Parathyroid adenoma (tissue), 2 donors: Measurements from ENCODE around the gene COBLL1.

ENCODE experiments used
- H2AFZ ChIP-seq: fragments of 300-600 bp; sonication (generic); one replicate; pipeline ENCODE4 v1.7.0; 2017; ENCODE audit warnings: antibody characterized with exemption, mild to moderate bottlenecking
- H3K27ac ChIP-seq: fragments of 300-600 bp; sonication (generic); one replicate; pipeline ENCODE4 v1.7.0; 2017
- H3K27me3 ChIP-seq: fragments of 300-600 bp; sonication (generic); one replicate; pipeline ENCODE4 v1.7.0; 2017; ENCODE audit warnings: low read length; ENCODE audit not compliant: control insufficient read depth, insufficient read depth
- H3K36me3 ChIP-seq: fragments of 300-600 bp; sonication (generic); one replicate; pipeline ENCODE4 v1.7.0; 2017; ENCODE audit warnings: low read length; ENCODE audit not compliant: control insufficient read depth, insufficient read depth
- H3K4me1 ChIP-seq: fragments of 300-600 bp; sonication (generic); one replicate; pipeline ENCODE4 v1.7.0; 2017; ENCODE audit warnings: control low read depth
- H3K4me2 ChIP-seq: fragments of 300-600 bp; sonication (generic); one replicate; pipeline ENCODE4 v1.7.0; 2017; ENCODE audit warnings: low read length
- H3K4me3 ChIP-seq: fragments of 300-600 bp; sonication (generic); one replicate; pipeline ENCODE4 v1.7.0; 2017; ENCODE audit warnings: low read depth, low read length
- H3K79me2 ChIP-seq: fragments of 300-600 bp; sonication (generic); one replicate; pipeline ENCODE4 v1.7.0; 2017; ENCODE audit warnings: control low read depth
- H3K9ac ChIP-seq: fragments of 300-600 bp; sonication (generic); one replicate; pipeline ENCODE4 v1.7.0; 2017; ENCODE audit warnings: mild to moderate bottlenecking
- H3K9me3 ChIP-seq: fragments of 300-600 bp; sonication (generic); one replicate; pipeline ENCODE4 v1.7.0; 2017; ENCODE audit warnings: low read length; ENCODE audit not compliant: control insufficient read depth
- TF ChIP-seq, protein P1 (sequence below): fragments of 300-600 bp; sonication (generic); IDR thresholded peaks from one replicate; pipeline ENCODE4 v1.7.0; 2017; ENCODE audit warnings: antibody characterized with exemption, mild to moderate bottlenecking
- donor health status: primary hyperparathyroidism.

The COBLL1 gene

GRCh38 chr2:164882276-164882675 is 40.7 kb upstream of the COBLL1 start:
- H3K9me3 ChIP-seq, result no peaks in the 10 kb centered on the region
- TF ChIP-seq, protein P1, sequence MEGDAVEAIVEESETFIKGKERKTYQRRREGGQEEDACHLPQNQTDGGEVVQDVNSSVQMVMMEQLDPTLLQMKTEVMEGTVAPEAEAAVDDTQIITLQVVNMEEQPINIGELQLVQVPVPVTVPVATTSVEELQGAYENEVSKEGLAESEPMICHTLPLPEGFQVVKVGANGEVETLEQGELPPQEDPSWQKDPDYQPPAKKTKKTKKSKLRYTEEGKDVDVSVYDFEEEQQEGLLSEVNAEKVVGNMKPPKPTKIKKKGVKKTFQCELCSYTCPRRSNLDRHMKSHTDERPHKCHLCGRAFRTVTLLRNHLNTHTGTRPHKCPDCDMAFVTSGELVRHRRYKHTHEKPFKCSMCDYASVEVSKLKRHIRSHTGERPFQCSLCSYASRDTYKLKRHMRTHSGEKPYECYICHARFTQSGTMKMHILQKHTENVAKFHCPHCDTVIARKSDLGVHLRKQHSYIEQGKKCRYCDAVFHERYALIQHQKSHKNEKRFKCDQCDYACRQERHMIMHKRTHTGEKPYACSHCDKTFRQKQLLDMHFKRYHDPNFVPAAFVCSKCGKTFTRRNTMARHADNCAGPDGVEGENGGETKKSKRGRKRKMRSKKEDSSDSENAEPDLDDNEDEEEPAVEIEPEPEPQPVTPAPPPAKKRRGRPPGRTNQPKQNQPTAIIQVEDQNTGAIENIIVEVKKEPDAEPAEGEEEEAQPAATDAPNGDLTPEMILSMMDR, result no peak
- H3K4me2 ChIP-seq, result no peak overlapping the region
- no peaks in the 10 kb centered on the region for H3K79me2 ChIP-seq
- H3K4me1 ChIP-seq, result no peaks in the 10 kb centered on the region
- H3K9ac ChIP-seq, result no peak overlapping the region
- no peaks in the 10 kb centered on the region for H3K36me3 ChIP-seq
- no peak overlapping the region for H2AFZ ChIP-seq
- no peak overlapping the region for H3K27ac ChIP-seq
- H3K4me3 ChIP-seq, result no peak overlapping the region
- no peaks in the 10 kb centered on the region for H3K27me3 ChIP-seq

- TF ChIP-seq, protein P1, result no peak
- H3K79me2 ChIP-seq, result no peaks in the 10 kb centered on the region
- H3K9me3 ChIP-seq, result no peaks in the 10 kb centered on the region
- no peaks in the 10 kb centered on the region for H3K27me3 ChIP-seq
- H3K4me3 ChIP-seq, result no peak overlapping the region
- no peak overlapping the region for H3K27ac ChIP-seq
- no peaks in the 10 kb centered on the region for H3K4me1 ChIP-seq
- no peak overlapping the region for H3K9ac ChIP-seq
- H2AFZ ChIP-seq, result no peak overlapping the region
- no peaks in the 10 kb centered on the region for H3K36me3 ChIP-seq
- no peak overlapping the region for H3K4me2 ChIP-seq
These were observed 39.9 kb upstream of the COBLL1 start for GRCh38 chr2:164881524-164881923.

- Histone ChIP-seq H2AFZ (no peak overlapping the region), H3K4me1 (no peaks in the 10 kb centered on the region), H3K9ac (no peak overlapping the region), H3K9me3 (no peaks in the 10 kb centered on the region), H3K36me3 (no peaks in the 10 kb centered on the region), H3K79me2 (no peaks in the 10 kb centered on the region), H3K4me2 (no peak overlapping the region), H3K27ac (no peak overlapping the region), H3K4me3 (no peak overlapping the region), H3K27me3 (no peaks in the 10 kb centered on the region)
- TF ChIP-seq, protein P1, result no peak
These were observed 38.4 kb upstream of the COBLL1 start for GRCh38 chr2:164879901-164880535.

GRCh38 chr2:164877927-164878326 is 36.3 kb upstream of the COBLL1 start:
- TF ChIP-seq, protein P1, result no peak
- H2AFZ ChIP-seq, result no peak overlapping the region
- no peak overlapping the region for H3K4me2 ChIP-seq
- H3K4me1 ChIP-seq, result no peaks in the 10 kb centered on the region
- H3K79me2 ChIP-seq, result no peaks in the 10 kb centered on the region
- H3K27me3 ChIP-seq, result no peaks in the 10 kb centered on the region
- no peaks in the 10 kb centered on the region for H3K9me3 ChIP-seq
- no peak overlapping the region for H3K4me3 ChIP-seq
- no peaks in the 10 kb centered on the region for H3K36me3 ChIP-seq
- no peak overlapping the region for H3K27ac ChIP-seq
- no peak overlapping the region for H3K9ac ChIP-seq

- TF ChIP-seq, protein P1, result no peak
- no peak overlapping the region for H3K9ac ChIP-seq
- no peak overlapping the region for H3K4me3 ChIP-seq
- no peaks in the 10 kb centered on the region for H3K36me3 ChIP-seq
- no peaks in the 10 kb centered on the region for H3K4me1 ChIP-seq
- H3K27ac ChIP-seq, result no peak overlapping the region
- no peaks in the 10 kb centered on the region for H3K27me3 ChIP-seq
- H3K4me2 ChIP-seq, result no peak overlapping the region
- no peak overlapping the region for H2AFZ ChIP-seq
- no peaks in the 10 kb centered on the region for H3K9me3 ChIP-seq
- H3K79me2 ChIP-seq, result no peaks in the 10 kb centered on the region
These were observed 35.5 kb upstream of the COBLL1 start for GRCh38 chr2:164877169-164877568.
